HG03565 (cell line): ENCODE results near the gene POLQ.
"Not testable (repeated sequence)": the region's sequence is repeated elsewhere in the genome, so short reads cannot be mapped to it uniquely, and the experiment has no call there.

Experiments used
- ATAC-seq: cut with Tn5 transposase; IDR thresholded peaks from one replicate; pipeline ENCODE4 v1.9.1; 2021; ENCODE audit warnings: mild to moderate bottlenecking, moderate library complexity; ENCODE audit not compliant: unreplicated experiment

Gene POLQ

GRCh38 chr3:121515313-121515712 is 30.5 kb downstream of the POLQ start:
- ATAC-seq = no peak

- no peak for ATAC-seq
These were observed 31.3 kb downstream of the POLQ start for GRCh38 chr3:121514496-121514895.

GRCh38 chr3:121508389-121508788 is 37.4 kb downstream of the POLQ start:
- no peak for ATAC-seq

GRCh38 chr3:121505256-121505655 is 40.5 kb downstream of the POLQ start:
- ATAC-seq = no peak

- no peak for ATAC-seq
These were observed 41.2 kb downstream of the POLQ start for GRCh38 chr3:121504618-121505017.

GRCh38 chr3:121496786-121497185 is 49.0 kb downstream of the POLQ start:
- no peak for ATAC-seq

- ATAC-seq = no peak
These were observed 52.4 kb downstream of the POLQ start for GRCh38 chr3:121493431-121493830.

- ATAC-seq = no peak
These were observed 54.0 kb downstream of the POLQ start for GRCh38 chr3:121491683-121492320.

- no peak for ATAC-seq
These were observed 55.6 kb downstream of the POLQ start for GRCh38 chr3:121490161-121490560.

GRCh38 chr3:121488628-121489027 is 57.2 kb downstream of the POLQ start:
- ATAC-seq = no peak

GRCh38 chr3:121483290-121483689 is 62.5 kb downstream of the POLQ start:
- no peak for ATAC-seq

GRCh38 chr3:121482660-121483059 is 63.1 kb downstream of the POLQ start:
- ATAC-seq = no peak

GRCh38 chr3:121481106-121481880 is 64.5 kb downstream of the POLQ start:
- no peak for ATAC-seq

- ATAC-seq = no peak
These were observed 68.2 kb downstream of the POLQ start for GRCh38 chr3:121477589-121477988.

- no peak for ATAC-seq
These were observed 72.8 kb downstream of the POLQ start for GRCh38 chr3:121473001-121473400.

- no peak for ATAC-seq
These were observed 78.7 kb downstream of the POLQ start for GRCh38 chr3:121467085-121467484.

- no peak for ATAC-seq
These were observed 82.0 kb downstream of the POLQ start for GRCh38 chr3:121463745-121464144.

GRCh38 chr3:121462565-121462964 is 83.2 kb downstream of the POLQ start:
- no peak for ATAC-seq

- ATAC-seq = not testable (repeated sequence)
These were observed 94.0 kb downstream of the POLQ start for GRCh38 chr3:121451752-121452151.

- no peak for ATAC-seq
These were observed 102.3 kb downstream of the POLQ start for GRCh38 chr3:121443456-121443855.

- no peak for ATAC-seq
These were observed 109.1 kb downstream of the POLQ start for GRCh38 chr3:121436641-121437040.

GRCh38 chr3:121436074-121436473 is 109.7 kb downstream of the POLQ start:
- no peak for ATAC-seq
